Keratinocyte (primary cell): Measurements from ENCODE around the gene PCGF5.

Source experiments
- EZH2 ChIP-seq: IDR thresholded peaks from one replicate; pipeline ENCODE4 v1.6.1; 2012; ENCODE audit warnings: inconsistent platforms, mild to moderate bottlenecking, low read length, moderate library complexity
- TF ChIP-seq, protein P1 (sequence below), 3 experiments: IDR thresholded peaks in 1 of 3; conservative IDR thresholded peaks in 1 of 3; optimal IDR thresholded peaks in 1 of 3; 2 replicates in 2 of 3; 3 replicates in 1 of 3; pipeline versions ENCODE3 to v1.5.1; 2011; ENCODE audit warnings: low read length in 3 of 3, mild to moderate bottlenecking in 3 of 3, moderate library complexity in 2 of 3, control low read depth in 1 of 3, inconsistent platforms in 1 of 3; ENCODE audit not compliant: insufficient read depth in 2 of 3; ENCODE audit errors: extremely low read depth in 1 of 3

DNA sequence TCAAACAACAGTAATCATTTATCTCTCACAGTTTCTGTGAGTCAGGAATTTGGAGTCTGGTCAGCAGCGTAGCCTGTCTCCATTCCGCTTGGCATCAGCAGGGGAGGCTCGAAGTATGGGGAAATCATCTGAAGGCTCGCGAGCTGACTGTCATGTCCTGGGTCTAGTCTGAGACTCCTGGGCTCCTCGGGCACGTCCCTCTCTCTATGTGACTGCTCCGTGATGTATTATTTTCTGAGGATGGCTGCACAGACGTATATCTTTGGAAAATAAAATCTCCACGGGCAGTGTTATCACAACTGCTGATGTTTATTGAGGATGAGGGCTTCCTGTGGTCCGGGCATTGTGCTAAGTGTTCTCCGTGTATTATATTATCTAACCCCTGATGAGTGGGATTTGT lies 23.3 kb upstream of the PCGF5 start:
- TF ChIP-seq, protein P1, sequence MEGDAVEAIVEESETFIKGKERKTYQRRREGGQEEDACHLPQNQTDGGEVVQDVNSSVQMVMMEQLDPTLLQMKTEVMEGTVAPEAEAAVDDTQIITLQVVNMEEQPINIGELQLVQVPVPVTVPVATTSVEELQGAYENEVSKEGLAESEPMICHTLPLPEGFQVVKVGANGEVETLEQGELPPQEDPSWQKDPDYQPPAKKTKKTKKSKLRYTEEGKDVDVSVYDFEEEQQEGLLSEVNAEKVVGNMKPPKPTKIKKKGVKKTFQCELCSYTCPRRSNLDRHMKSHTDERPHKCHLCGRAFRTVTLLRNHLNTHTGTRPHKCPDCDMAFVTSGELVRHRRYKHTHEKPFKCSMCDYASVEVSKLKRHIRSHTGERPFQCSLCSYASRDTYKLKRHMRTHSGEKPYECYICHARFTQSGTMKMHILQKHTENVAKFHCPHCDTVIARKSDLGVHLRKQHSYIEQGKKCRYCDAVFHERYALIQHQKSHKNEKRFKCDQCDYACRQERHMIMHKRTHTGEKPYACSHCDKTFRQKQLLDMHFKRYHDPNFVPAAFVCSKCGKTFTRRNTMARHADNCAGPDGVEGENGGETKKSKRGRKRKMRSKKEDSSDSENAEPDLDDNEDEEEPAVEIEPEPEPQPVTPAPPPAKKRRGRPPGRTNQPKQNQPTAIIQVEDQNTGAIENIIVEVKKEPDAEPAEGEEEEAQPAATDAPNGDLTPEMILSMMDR (optimal IDR thresholded peaks at IDR 0.05 in 1 of 3, IDR thresholded peaks at IDR 0.05 in 1 of 3, conservative IDR thresholded peaks at IDR 0.05 in 1 of 3; ENCODE audit: extremely low read depth in 1 of 3, insufficient read depth in 2 of 3, low read length in 3 of 3): no peak
- TF ChIP-seq EZH2: no peak
